DOHH2 (cell line): ENCODE measurements around the gene EHMT2.

Source experiments
- CTCF ChIP-seq: fragments of 200-600 bp; sonication (generic); IDR thresholded peaks from one replicate; pipeline ENCODE4 v1.5.1; 2014; ENCODE audit warnings: antibody characterized with exemption, mild to moderate bottlenecking, low read depth, low read length; ENCODE audit not compliant: poor library complexity, severe bottlenecking
- EZH2phosphoT487 ChIP-seq: fragments of 200-600 bp; sonication (generic); IDR thresholded peaks from 2 replicates; pipeline ENCODE4 v1.6.1; 2017; ENCODE audit warnings: borderline replicate concordance, mild to moderate bottlenecking, antibody characterized with exemption, low read length, moderate library complexity, mixed read lengths

GRCh38 chr6:31945154-31945506, 47.6 kb upstream of the EHMT2 start:
- TF ChIP-seq CTCF (no peak), EZH2phosphoT487 (no peak)
